Esophagus squamous epithelium (tissue), 4 donors: ENCODE measurements around the gene CAND1.

Experiments used
- POLR2A ChIP-seq, 4 donors: fragments of 450-650 bp; IDR thresholded peaks; one replicate each; pipeline ENCODE4 v1.6.1; 2017; ENCODE audit warnings: antibody characterized with exemption in 4 of 4, mild to moderate bottlenecking in 4 of 4, moderate library complexity in 3 of 4
- TF ChIP-seq, protein P1 (sequence below), 6 experiments: fragments of 450-650 bp in 4 of 6; fragments of 200-600 bp in 2 of 6; sonication (generic) in 2 of 6; IDR thresholded peaks; one replicate each; pipeline ENCODE4 v1.5.1; 2016 to 2019; ENCODE audit warnings: antibody characterized with exemption in 6 of 6, mild to moderate bottlenecking in 4 of 6, moderate library complexity in 4 of 6

DNA sequence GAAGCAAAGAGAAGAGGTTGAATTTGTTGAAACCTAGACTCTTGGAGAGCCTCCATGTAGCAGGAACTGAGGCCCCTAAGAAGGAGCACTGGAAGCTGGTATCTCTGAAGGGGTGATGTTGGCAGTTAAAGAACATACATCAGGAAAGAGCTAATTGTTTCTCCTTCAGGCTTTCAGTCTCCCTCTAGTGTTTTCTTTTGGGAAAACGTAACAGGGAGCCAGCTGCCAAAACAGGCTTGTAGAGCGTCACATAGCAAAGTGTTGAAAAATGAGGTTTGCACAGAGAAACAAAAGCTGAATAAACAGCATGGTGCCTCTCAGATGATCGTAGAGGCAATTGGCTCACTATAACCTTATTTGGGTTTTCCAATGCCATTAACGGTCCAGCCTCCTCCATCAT, 46.9 kb upstream of the CAND1 start:
- TF ChIP-seq POLR2A (IDR thresholded peaks at IDR 0.05): no peak
- TF ChIP-seq, protein P1, sequence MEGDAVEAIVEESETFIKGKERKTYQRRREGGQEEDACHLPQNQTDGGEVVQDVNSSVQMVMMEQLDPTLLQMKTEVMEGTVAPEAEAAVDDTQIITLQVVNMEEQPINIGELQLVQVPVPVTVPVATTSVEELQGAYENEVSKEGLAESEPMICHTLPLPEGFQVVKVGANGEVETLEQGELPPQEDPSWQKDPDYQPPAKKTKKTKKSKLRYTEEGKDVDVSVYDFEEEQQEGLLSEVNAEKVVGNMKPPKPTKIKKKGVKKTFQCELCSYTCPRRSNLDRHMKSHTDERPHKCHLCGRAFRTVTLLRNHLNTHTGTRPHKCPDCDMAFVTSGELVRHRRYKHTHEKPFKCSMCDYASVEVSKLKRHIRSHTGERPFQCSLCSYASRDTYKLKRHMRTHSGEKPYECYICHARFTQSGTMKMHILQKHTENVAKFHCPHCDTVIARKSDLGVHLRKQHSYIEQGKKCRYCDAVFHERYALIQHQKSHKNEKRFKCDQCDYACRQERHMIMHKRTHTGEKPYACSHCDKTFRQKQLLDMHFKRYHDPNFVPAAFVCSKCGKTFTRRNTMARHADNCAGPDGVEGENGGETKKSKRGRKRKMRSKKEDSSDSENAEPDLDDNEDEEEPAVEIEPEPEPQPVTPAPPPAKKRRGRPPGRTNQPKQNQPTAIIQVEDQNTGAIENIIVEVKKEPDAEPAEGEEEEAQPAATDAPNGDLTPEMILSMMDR (IDR thresholded peaks at IDR 0.05): peak in 4 of 6 experiments; percentile 28 to 54 (median 30)
